ENCODE data around the gene RCBTB2. TPM values are rescaled to one million over a fixed set of nuclear protein-coding genes. Genes with fewer than 3 reads are reported as not detected.

The RCBTB2 gene
- total RNA-seq, 2 experiments from 2014 or later: 6.1 to 6.5 TPM

DNA sequence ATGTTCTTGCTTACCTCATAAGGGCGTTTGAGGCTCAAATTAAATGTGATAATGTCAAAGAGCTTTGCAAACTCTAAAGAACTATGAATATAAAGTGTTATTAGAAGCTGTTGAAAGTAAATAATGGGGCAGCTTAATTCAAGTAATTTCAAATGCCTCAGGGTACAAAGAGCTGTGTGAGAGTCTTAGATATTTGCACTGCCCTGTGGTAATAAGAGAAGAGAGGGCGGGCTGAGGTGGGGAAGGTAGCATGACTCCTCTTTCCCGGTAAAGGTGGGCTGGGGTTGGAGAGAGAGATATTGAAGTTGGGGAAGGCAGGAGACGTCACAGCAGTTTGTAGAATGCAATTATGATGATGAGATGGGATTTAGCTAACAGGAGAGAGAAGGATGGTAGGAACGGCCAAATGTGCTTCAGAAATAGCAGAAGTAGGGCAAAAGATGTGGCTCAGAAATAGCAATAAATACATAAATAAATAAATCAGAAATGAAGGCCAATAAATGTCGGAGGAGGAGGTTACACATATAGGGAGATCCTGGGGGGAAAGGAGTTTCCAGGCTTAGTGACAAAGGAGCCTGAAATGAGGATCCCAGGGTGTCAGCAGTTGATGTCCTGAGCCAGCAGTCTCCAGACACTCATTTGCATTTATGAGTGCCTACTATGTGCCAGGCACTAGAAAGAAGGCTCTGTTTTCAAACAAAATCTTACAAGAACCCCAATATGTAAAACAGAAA, 35.7 kb upstream of the RCBTB2 start:
- ATAC-seq (ENCODE audit: poor library complexity) (no peak), DNase-seq (no peak)
- intact Hi-C loops (cut with DNase I, micrococcal nuclease): loop anchor here in 1 of 2 experiments (5.0 kb wide), 1 partner anchor 66 kb away; no protein-coding TSS in a partner anchor
- Histone ChIP-seq H3K27ac (ENCODE audit: low read depth in 1 of 2, low read length in 2 of 2) (no peak overlapping the region), H3K4me1 (ENCODE audit: insufficient read depth, low read length) (peaks cover 20% of the 10 kb centered on the region), H3K9me3 (ENCODE audit: control insufficient read depth in 1 of 2, insufficient read depth in 1 of 2, low read length in 2 of 2) (no peaks in the 10 kb centered on the region), H3K4me3 (ENCODE audit: low read length) (no peak overlapping the region), H3K27me3 (ENCODE audit: control insufficient read depth in 1 of 2, insufficient read depth in 2 of 2, low read length in 2 of 2) (peaks cover 0 to 4% of the 10 kb centered on the region in 2 experiments), H3K36me3 (ENCODE audit: insufficient read depth, low read length) (no peaks in the 10 kb centered on the region)
- ChIA-PET CTCF (no interaction called here), POLR2A (interaction anchor here (0.8 to 2.2 kb wide), 3 partner anchors 11 to 63 kb away, joined by 3 to 6 read pairs (median 4); partner anchors contain the start of gene RCBTB2)
- peaks cover 27% of the 10 kb centered on the region for H3K4me1 Mint-ChIP-seq (ENCODE audit: low read depth)
- TF ChIP-seq, protein P1, sequence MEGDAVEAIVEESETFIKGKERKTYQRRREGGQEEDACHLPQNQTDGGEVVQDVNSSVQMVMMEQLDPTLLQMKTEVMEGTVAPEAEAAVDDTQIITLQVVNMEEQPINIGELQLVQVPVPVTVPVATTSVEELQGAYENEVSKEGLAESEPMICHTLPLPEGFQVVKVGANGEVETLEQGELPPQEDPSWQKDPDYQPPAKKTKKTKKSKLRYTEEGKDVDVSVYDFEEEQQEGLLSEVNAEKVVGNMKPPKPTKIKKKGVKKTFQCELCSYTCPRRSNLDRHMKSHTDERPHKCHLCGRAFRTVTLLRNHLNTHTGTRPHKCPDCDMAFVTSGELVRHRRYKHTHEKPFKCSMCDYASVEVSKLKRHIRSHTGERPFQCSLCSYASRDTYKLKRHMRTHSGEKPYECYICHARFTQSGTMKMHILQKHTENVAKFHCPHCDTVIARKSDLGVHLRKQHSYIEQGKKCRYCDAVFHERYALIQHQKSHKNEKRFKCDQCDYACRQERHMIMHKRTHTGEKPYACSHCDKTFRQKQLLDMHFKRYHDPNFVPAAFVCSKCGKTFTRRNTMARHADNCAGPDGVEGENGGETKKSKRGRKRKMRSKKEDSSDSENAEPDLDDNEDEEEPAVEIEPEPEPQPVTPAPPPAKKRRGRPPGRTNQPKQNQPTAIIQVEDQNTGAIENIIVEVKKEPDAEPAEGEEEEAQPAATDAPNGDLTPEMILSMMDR (IDR thresholded peaks at IDR 0.05): no peak
- H3K4me3 Mint-ChIP-seq: no peak overlapping the region
- no peaks in the 10 kb centered on the region for H3K36me3 Mint-ChIP-seq (ENCODE audit: low read depth)
- no peak overlapping the region for H3K27ac Mint-ChIP-seq
- peaks cover 20% of the 10 kb centered on the region for H3K27me3 Mint-ChIP-seq
- no peaks in the 10 kb centered on the region for H3K9me3 Mint-ChIP-seq

DNA sequence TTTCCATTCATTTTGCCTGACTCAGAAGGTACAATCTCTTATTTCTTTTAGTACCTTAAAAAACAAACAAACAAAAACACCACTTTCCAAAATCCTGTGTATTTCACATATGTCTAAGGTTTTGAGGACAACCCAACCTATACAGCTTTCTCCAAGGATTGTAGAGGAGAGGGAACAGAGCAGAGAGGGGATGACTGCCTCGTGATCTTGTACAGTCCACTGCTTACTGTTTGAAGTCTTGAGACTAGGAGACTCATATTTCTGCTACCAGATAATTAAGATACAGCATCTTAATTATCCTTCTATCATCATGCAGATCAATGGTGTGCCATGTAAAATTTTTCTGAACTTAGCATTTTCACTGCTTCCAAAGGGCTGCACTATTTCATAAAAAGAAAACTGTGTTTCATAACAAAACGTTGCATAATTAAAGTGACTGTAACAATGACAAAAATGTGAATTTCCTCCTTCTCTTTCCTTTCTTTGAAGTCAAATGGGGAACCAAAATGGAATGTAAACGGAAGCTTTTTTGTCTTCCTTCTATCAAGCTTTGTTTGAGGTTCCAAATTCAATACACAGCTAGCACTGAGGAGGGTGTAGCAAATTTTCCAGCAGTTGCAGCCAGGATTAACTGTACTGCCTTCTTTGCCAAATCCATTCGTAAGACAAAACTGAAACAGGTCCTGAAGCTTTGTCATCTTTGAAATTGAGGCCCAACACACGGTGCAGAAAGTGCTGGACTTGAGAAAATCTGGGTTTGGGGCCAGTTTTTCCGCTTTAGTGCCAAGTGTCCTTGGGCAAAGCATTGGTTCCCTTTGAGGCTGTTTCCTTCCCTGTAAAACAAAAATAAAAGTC, 34.9 kb upstream of the RCBTB2 start:
- Mint-ChIP-seq H3K36me3 (ENCODE audit: low read depth) (no peaks in the 10 kb centered on the region), H3K27ac (no peak overlapping the region), H3K4me1 (ENCODE audit: low read depth) (peaks cover 31% of the 10 kb centered on the region), H3K9me3 (no peaks in the 10 kb centered on the region), H3K27me3 (peaks cover 20% of the 10 kb centered on the region), H3K4me3 (no peak overlapping the region)
- Histone ChIP-seq H3K36me3 (ENCODE audit: insufficient read depth, low read length) (no peaks in the 10 kb centered on the region), H3K4me1 (ENCODE audit: insufficient read depth, low read length) (peaks cover 23% of the 10 kb centered on the region), H3K9me3 (ENCODE audit: control insufficient read depth in 1 of 2, insufficient read depth in 1 of 2, low read length in 2 of 2) (no peaks in the 10 kb centered on the region), H3K27me3 (ENCODE audit: control insufficient read depth in 1 of 2, insufficient read depth in 2 of 2, low read length in 2 of 2) (peaks cover 0 to 4% of the 10 kb centered on the region in 2 experiments), H3K27ac (ENCODE audit: low read depth in 1 of 2, low read length in 2 of 2) (no peak overlapping the region), H3K4me3 (ENCODE audit: low read length) (no peak overlapping the region)
- DNase-seq (peak in 1 of 14 experiments; percentile 19), ATAC-seq (ENCODE audit: poor library complexity) (no peak)
- TF ChIP-seq, protein P1 (IDR thresholded peaks at IDR 0.05): no peak
- POLR2A ChIA-PET: interaction anchor here (0.8 to 2.2 kb wide), 3 partner anchors 12 to 62 kb away, joined by 3 to 6 read pairs (median 4); partner anchors contain the start of gene RCBTB2
- intact Hi-C loops (cut with DNase I, micrococcal nuclease): loop anchor here in 1 of 2 experiments (5.0 kb wide), 1 partner anchor 65 kb away; no protein-coding TSS in a partner anchor
- CTCF ChIA-PET: no interaction called here

- Histone ChIP-seq H3K4me1 (ENCODE audit: insufficient read depth, low read length) (peaks cover 19% of the 10 kb centered on the region), H3K27ac (ENCODE audit: low read depth in 1 of 2, low read length in 2 of 2) (no peak overlapping the region), H3K4me3 (ENCODE audit: low read length) (no peak overlapping the region), H3K27me3 (ENCODE audit: control insufficient read depth in 1 of 2, insufficient read depth in 2 of 2, low read length in 2 of 2) (peaks cover 0 to 4% of the 10 kb centered on the region in 2 experiments), H3K36me3 (ENCODE audit: insufficient read depth, low read length) (no peaks in the 10 kb centered on the region), H3K9me3 (ENCODE audit: control insufficient read depth in 1 of 2, insufficient read depth in 1 of 2, low read length in 2 of 2) (no peaks in the 10 kb centered on the region)
- H3K36me3 Mint-ChIP-seq (ENCODE audit: low read depth): no peaks in the 10 kb centered on the region
- ATAC-seq (ENCODE audit: poor library complexity) (no peak), DNase-seq (no peak)
- POLR2A ChIA-PET: interaction anchor here (1.1 to 5.9 kb wide), 2 partner anchors 16 to 31 kb away, joined by 4 to 118 read pairs; partner anchors contain the start of gene RCBTB2
- CTCF ChIA-PET: interaction anchor here (1.9 kb wide), 1 partner anchor 16 kb away, joined by 12 read pairs; no protein-coding TSS in a partner anchor
- H3K27ac Mint-ChIP-seq: no peak overlapping the region
- intact Hi-C loops (cut with DNase I, micrococcal nuclease): loop anchor here in 1 of 2 experiments (5.0 kb wide), 1 partner anchor 152 kb away; the partner anchor contains the start of gene LPAR6
- H3K9me3 Mint-ChIP-seq: no peaks in the 10 kb centered on the region
- TF ChIP-seq, protein P1 (IDR thresholded peaks at IDR 0.05): no peak
- H3K4me1 Mint-ChIP-seq (ENCODE audit: low read depth): peaks cover 59% of the 10 kb centered on the region
- H3K4me3 Mint-ChIP-seq: no peak overlapping the region
- H3K27me3 Mint-ChIP-seq: peaks cover 32% of the 10 kb centered on the region
Observed at GRCh38 chr13:48564056-48564455, 31.2 kb upstream of the RCBTB2 start.
